ENCODE data around the gene CSNK2A1.

GRCh38 chr20:563187-563586 lies 19.6 kb upstream of the CSNK2A1 start:
- TF ChIP-seq, protein P1, sequence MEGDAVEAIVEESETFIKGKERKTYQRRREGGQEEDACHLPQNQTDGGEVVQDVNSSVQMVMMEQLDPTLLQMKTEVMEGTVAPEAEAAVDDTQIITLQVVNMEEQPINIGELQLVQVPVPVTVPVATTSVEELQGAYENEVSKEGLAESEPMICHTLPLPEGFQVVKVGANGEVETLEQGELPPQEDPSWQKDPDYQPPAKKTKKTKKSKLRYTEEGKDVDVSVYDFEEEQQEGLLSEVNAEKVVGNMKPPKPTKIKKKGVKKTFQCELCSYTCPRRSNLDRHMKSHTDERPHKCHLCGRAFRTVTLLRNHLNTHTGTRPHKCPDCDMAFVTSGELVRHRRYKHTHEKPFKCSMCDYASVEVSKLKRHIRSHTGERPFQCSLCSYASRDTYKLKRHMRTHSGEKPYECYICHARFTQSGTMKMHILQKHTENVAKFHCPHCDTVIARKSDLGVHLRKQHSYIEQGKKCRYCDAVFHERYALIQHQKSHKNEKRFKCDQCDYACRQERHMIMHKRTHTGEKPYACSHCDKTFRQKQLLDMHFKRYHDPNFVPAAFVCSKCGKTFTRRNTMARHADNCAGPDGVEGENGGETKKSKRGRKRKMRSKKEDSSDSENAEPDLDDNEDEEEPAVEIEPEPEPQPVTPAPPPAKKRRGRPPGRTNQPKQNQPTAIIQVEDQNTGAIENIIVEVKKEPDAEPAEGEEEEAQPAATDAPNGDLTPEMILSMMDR (conservative IDR thresholded peaks at IDR 0.05 in 1 of 2, IDR thresholded peaks at IDR 0.05 in 1 of 2; ENCODE audit: extremely low read depth in 1 of 2, insufficient read depth in 1 of 2, low read depth in 1 of 2, low read length in 2 of 2), result no peak
- TF ChIP-seq EZH2 (IDR thresholded peaks at IDR 0.05; ENCODE audit: borderline replicate concordance, low read length), result no peak

Data from mammary epithelial cell (primary cell).